Left lung (tissue), 10 donors: ENCODE data around the gene TRABD2A. TPM values are rescaled to one million over a fixed set of nuclear protein-coding genes. Genes with fewer than 3 reads are reported as not detected.
"Not testable (repeated sequence)": the region's sequence is repeated elsewhere in the genome, so short reads cannot be mapped to it uniquely, and the experiment has no call there.

Source experiments
- ATAC-seq: fragments of 200-7000 bp; cut with Tn5 transposase; one replicate; pipeline ENCODE4 v1.9.1; 2020; ENCODE audit warnings: moderate library complexity
- DNase-seq, 4 donors: peaks; one replicate each; pipeline ENCODE4 v3.0.0-alpha.2; 2013 to 2020
- H3K27ac ChIP-seq, 2 donors: fragments of 200-600 bp; sonication (generic) in 1 of 2; one replicate each; pipeline versions ENCODE4 v1.5.0 to v1.8.0; 2020 to 2021
- H3K27me3 ChIP-seq, 2 donors: fragments of 200-600 bp; sonication (generic) in 1 of 2; one replicate each; pipeline versions ENCODE4 v1.5.0 to v1.8.0; 2020 to 2021
- H3K36me3 ChIP-seq, 2 donors: fragments of 200-600 bp; sonication (generic) in 1 of 2; one replicate each; pipeline versions ENCODE4 v1.5.0 to v1.8.0; 2020 to 2021
- H3K4me1 ChIP-seq, 2 donors: fragments of 200-600 bp; one replicate each; pipeline ENCODE4 v1.8.0; 2021
- H3K4me3 ChIP-seq, 2 donors: fragments of 200-600 bp; sonication (generic) in 1 of 2; one replicate each; pipeline versions ENCODE4 v1.5.0 to v1.8.0; 2020 to 2021; ENCODE audit warnings: mild to moderate bottlenecking in 1 of 2
- H3K9me3 ChIP-seq, 2 donors: fragments of 200-600 bp; sonication (generic) in 1 of 2; one replicate each; pipeline versions ENCODE4 v1.5.0 to v1.8.0; 2020 to 2021
- intact Hi-C, 2 donors: fragments of 100-400 bp; cut with DNase I; formaldehyde crosslinking; loops; one replicate each; pipeline versions ENCODE4 v1.11.2 to v1.14.2; 2022
- polyA plus RNA-seq, 6 donors: library from polyadenylated mRNA; unstranded; fragments of 120-200 nt; gene quantifications; one replicate each; pipeline ENCODE4 v1.2.1, GENCODE V29; 2013; ENCODE audit not compliant: insufficient read length in 6 of 6
- total RNA-seq, 2 donors: library from RNA; stranded (reverse); fragmentation: NEBNext Ultra II Directional; extraction: Animal tissue kit (Norgen Biotek cat#: 25700); gene quantifications; one replicate each; pipeline ENCODE4 v1.2.1, GENCODE V29; 2021
- TF ChIP-seq, protein P1 (sequence below), 2 donors: fragments of 200-600 bp; sonication (generic) in 1 of 2; IDR thresholded peaks; one replicate each; pipeline versions ENCODE4 v1.5.0 to v1.8.0; 2021; ENCODE audit warnings: antibody characterized with exemption in 2 of 2
- donor health status: DM: no; HTN: yes; CAD: no.
- donor health status: DM: no; HTN: no; CAD: no.

The TRABD2A gene
- total and polyA plus RNA-seq, 8 donors: 3.0 to 24.7 (median 21.8) TPM

- intact Hi-C loops: no loop called here
- Histone ChIP-seq H3K4me1 (peaks cover 0 to 4% of the 10 kb centered on the region in 2 donors), H3K36me3 (no peaks in the 10 kb centered on the region), H3K27me3 (no peaks in the 10 kb centered on the region), H3K9me3 (peaks cover 0 to 22% of the 10 kb centered on the region in 2 donors), H3K4me3 (no peak overlapping the region), H3K27ac (no peak overlapping the region)
- ATAC-seq (no peak), DNase-seq (no peak)
- TF ChIP-seq, protein P1, sequence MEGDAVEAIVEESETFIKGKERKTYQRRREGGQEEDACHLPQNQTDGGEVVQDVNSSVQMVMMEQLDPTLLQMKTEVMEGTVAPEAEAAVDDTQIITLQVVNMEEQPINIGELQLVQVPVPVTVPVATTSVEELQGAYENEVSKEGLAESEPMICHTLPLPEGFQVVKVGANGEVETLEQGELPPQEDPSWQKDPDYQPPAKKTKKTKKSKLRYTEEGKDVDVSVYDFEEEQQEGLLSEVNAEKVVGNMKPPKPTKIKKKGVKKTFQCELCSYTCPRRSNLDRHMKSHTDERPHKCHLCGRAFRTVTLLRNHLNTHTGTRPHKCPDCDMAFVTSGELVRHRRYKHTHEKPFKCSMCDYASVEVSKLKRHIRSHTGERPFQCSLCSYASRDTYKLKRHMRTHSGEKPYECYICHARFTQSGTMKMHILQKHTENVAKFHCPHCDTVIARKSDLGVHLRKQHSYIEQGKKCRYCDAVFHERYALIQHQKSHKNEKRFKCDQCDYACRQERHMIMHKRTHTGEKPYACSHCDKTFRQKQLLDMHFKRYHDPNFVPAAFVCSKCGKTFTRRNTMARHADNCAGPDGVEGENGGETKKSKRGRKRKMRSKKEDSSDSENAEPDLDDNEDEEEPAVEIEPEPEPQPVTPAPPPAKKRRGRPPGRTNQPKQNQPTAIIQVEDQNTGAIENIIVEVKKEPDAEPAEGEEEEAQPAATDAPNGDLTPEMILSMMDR (IDR thresholded peaks at IDR 0.05): no peak
Observed at GRCh38 chr2:84778911-84779690, 101.8 kb downstream of the TRABD2A start.

DNA sequence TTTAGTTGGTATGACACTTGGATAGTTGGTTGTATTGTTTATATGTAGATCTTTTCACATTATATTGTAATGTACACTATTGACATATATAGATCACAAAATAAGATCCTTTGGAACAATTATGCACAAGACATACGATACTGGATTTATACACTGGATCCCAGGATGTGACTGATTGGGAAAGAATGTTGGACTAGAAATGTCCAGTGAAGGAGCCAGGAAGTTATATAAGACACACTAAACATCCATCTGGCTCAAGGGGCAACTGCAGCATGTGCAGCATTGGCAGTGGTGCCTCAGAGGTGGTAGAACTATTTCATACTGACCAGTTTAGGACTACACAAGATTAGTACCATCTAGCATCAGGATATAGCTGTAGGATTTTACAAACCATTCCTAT lies 104.9 kb downstream of the TRABD2A start:
- peaks cover 0 to 47% of the 10 kb centered on the region in 2 donors for H3K9me3 ChIP-seq
- DNase-seq (no peak), ATAC-seq (no peak)
- H3K36me3 ChIP-seq: no peaks in the 10 kb centered on the region
- H3K27me3 ChIP-seq: no peaks in the 10 kb centered on the region
- no peaks in the 10 kb centered on the region for H3K4me1 ChIP-seq
- TF ChIP-seq, protein P1 (IDR thresholded peaks at IDR 0.05): no peak
- H3K4me3 ChIP-seq: no peak overlapping the region
- intact Hi-C loops: no loop called here
- H3K27ac ChIP-seq: no peak overlapping the region

DNA sequence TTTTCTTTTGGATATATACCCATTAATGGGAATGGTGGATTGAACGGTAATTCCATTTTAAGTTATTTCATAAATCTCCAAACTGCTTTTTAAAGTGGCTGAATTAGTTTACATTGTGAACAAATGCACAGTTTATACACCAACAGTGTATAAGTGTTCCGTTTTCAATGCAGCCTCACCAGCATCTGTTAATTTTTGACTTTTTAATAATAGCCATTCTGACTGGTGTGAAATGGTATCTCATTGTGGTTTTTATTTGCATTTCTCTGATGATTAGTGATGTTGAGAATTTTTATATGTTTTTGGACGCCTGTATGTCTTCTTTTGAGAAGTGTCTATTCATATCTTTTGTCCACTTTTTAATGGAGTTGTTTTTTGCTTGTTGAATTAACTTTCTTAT lies 107.3 kb downstream of the TRABD2A start:
- intact Hi-C loops, H3K4me3 ChIP-seq: not testable (repeated sequence)

More for the DNA sequence above, 107.3 kb downstream of the TRABD2A start:
- not testable (repeated sequence) for H3K36me3 ChIP-seq, H3K27ac ChIP-seq, H3K27me3 ChIP-seq, ATAC-seq, DNase-seq, H3K4me1 ChIP-seq
- peaks cover 0 to 57% of the 10 kb centered on the region in 2 donors for H3K9me3 ChIP-seq

Other genes with a start within 250 kb of the TRABD2A start
- gene TMSB10, start 24.6 kb upstream of the TRABD2A start, total RNA-seq: 1,000 to 10,000 TPM; 1,864 to 1,912 TPM
- gene TMSB10, start 24.6 kb upstream of the TRABD2A start, polyA plus RNA-seq: 1,000 to 10,000 TPM; 2,323 to 2,766 (median 2,562) TPM
- 10 to 100 TPM; 66.4 to 87.1 TPM for gene KCMF1, start 90.1 kb upstream of the TRABD2A start, total RNA-seq
- 10 to 100 TPM; 40.1 to 51.3 (median 49.6) TPM for gene KCMF1, start 90.1 kb upstream of the TRABD2A start, polyA plus RNA-seq